Smooth muscle cell (in vitro differentiated cells): ENCODE measurements around the gene PODN. TPM values are rescaled to one million over a fixed set of nuclear protein-coding genes. Genes with fewer than 3 reads are reported as not detected.

Experiments
- DNase-seq: peaks from one replicate; lab custom pipeline; 2025; ENCODE audit not compliant: unreplicated experiment; lab: John Stamatoyannopoulos, UW
- H2AFZ ChIP-seq: fragments of 200-600 bp; sonication (generic); 2 replicates; pipeline ENCODE4 v1.6.0; 2016; ENCODE audit warnings: antibody characterized with exemption, low read depth, mild to moderate bottlenecking
- H3F3A ChIP-seq: fragments of 200-600 bp; sonication (generic); 2 replicates; pipeline ENCODE4 v1.6.0; 2017; ENCODE audit warnings: antibody characterized with exemption, low read depth
- H3K27ac ChIP-seq: fragments of 200-600 bp; sonication (generic); 2 replicates; pipeline ENCODE4 v1.5.1; 2016; ENCODE audit warnings: low read depth, mild to moderate bottlenecking
- H3K27me3 ChIP-seq: fragments of 200-600 bp; sonication (generic); 2 replicates; pipeline ENCODE4 v1.6.1; 2016; ENCODE audit warnings: low read depth, mild to moderate bottlenecking
- H3K36me3 ChIP-seq: fragments of 200-600 bp; sonication (generic); 2 replicates; pipeline ENCODE4 v1.5.1; 2016; ENCODE audit warnings: low read depth
- H3K4me1 ChIP-seq: fragments of 200-600 bp; sonication (generic); 2 replicates; pipeline ENCODE4 v1.5.1; 2016; ENCODE audit warnings: low read depth
- H3K4me2 ChIP-seq: fragments of 200-600 bp; sonication (generic); 2 replicates; pipeline ENCODE4 v1.6.0; 2016; ENCODE audit warnings: mild to moderate bottlenecking
- H3K4me3 ChIP-seq: fragments of 200-600 bp; sonication (generic); 2 replicates; pipeline ENCODE4 v1.5.1; 2016; ENCODE audit warnings: mild to moderate bottlenecking
- H3K79me2 ChIP-seq: fragments of 200-600 bp; sonication (generic); 2 replicates; pipeline ENCODE4 v1.6.0; 2016; ENCODE audit warnings: low read depth, mild to moderate bottlenecking
- H3K9ac ChIP-seq: fragments of 200-600 bp; sonication (generic); 2 replicates; pipeline ENCODE4 v1.6.0; 2016; ENCODE audit warnings: low read depth
- H3K9me3 ChIP-seq: fragments of 200-600 bp; sonication (generic); replicated peaks from 2 replicates; pipeline ENCODE4 v1.5.1; 2016; ENCODE audit warnings: low read depth
- H4K20me1 ChIP-seq: fragments of 200-600 bp; sonication (generic); 2 replicates; pipeline ENCODE4 v1.6.0; 2016; ENCODE audit warnings: low read depth
- WGBS: methylation state at CpG from one replicate; pipeline ENCODE4 v1.1.7; 2016; ENCODE audit warnings: low lambda C conversion rate; 5-methylcytosine and 5-hydroxymethylcytosine counted together
- polyA plus RNA-seq: library from polyadenylated mRNA; unstranded; fragments of >200 nt; fragmentation: Nextera tagmentation; extraction: Ambion mirVana; gene quantifications from 2 replicates; pipeline ENCODE4 v1.2.1, GENCODE V29; 2016
- small RNA-seq: library from RNA; depleted of rRNA; stranded (forward); fragments of <200 nt; gene quantifications from one replicate; pipeline ENCODE3, GENCODE V24; 2014
- total RNA-seq: library from RNA; depleted of rRNA; stranded (reverse); fragments of >200 nt; gene quantifications from 2 replicates; pipeline ENCODE4 v1.2.3, GENCODE V29; 2014
- TF ChIP-seq, protein P1 (sequence below): fragments of 200-600 bp; sonication (generic); IDR thresholded peaks from 2 replicates; pipeline ENCODE4 v1.5.1; 2017; ENCODE audit warnings: borderline replicate concordance, mild to moderate bottlenecking, antibody characterized with exemption; ENCODE audit not compliant: insufficient read depth, poor library complexity, severe bottlenecking

PODN gene
- total and polyA plus RNA-seq, 2 experiments from 2014 or later: 0.27 to 0.45 TPM

DNA sequence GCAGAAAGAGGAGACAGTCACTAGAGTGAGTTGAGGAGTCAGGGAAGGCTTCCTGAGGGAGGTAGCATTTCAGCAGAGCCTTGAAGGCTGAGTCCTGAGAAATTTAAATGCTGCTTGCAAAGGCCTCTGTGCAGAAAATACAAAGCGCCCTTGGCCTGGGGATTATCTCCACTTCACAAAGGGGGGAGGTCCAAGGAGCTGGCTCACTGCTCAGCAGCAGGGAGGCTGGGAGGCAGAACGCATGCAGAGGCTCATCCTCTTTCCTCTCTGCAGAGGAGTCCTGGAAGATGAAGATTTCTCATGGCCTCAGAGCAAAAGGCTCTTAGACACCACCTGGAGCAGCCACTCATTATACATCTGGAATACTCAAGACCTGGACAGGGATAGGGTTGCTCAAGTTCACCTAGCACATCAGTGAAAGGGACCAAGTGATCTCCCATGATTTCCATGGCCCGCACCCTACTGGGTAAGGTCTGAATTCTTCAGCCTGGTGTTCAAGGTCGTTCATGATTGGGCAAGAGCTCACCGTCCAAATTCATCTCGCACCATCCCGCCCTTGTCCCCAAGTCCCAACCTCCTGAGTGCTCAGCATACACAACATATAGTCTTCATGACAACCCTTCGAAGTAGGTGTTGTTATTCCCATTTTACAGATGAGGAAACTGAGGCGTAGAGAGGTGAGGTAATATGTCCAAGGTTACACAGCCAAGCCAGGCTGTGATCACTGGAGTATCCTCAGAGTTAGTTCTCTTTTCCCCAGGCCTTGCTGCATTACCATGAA, 71.4 kb downstream of the PODN start:
- no peak overlapping the region for H2AFZ ChIP-seq
- no peak overlapping the region for H3K27ac ChIP-seq
- H3K9me3 ChIP-seq: no peaks in the 10 kb centered on the region
- H3K27me3 ChIP-seq: no peaks in the 10 kb centered on the region
- TF ChIP-seq, protein P1, sequence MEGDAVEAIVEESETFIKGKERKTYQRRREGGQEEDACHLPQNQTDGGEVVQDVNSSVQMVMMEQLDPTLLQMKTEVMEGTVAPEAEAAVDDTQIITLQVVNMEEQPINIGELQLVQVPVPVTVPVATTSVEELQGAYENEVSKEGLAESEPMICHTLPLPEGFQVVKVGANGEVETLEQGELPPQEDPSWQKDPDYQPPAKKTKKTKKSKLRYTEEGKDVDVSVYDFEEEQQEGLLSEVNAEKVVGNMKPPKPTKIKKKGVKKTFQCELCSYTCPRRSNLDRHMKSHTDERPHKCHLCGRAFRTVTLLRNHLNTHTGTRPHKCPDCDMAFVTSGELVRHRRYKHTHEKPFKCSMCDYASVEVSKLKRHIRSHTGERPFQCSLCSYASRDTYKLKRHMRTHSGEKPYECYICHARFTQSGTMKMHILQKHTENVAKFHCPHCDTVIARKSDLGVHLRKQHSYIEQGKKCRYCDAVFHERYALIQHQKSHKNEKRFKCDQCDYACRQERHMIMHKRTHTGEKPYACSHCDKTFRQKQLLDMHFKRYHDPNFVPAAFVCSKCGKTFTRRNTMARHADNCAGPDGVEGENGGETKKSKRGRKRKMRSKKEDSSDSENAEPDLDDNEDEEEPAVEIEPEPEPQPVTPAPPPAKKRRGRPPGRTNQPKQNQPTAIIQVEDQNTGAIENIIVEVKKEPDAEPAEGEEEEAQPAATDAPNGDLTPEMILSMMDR: no peak
- H3K36me3 ChIP-seq: no peaks in the 10 kb centered on the region
- no peaks in the 10 kb centered on the region for H3K79me2 ChIP-seq
- H3F3A ChIP-seq: no peaks in the 10 kb centered on the region
- no peak for DNase-seq
- H3K4me2 ChIP-seq: no peak overlapping the region
- no peaks in the 10 kb centered on the region for H3K4me1 ChIP-seq
- H4K20me1 ChIP-seq: no peaks in the 10 kb centered on the region
- no peak overlapping the region for H3K9ac ChIP-seq
- no peak overlapping the region for H3K4me3 ChIP-seq
- WGBS: 81% methylated on average over 9 of the region's 9 CpGs

GRCh38 chr1:53134042-53134485, 72.1 kb downstream of the PODN start:
- H4K20me1 ChIP-seq: no peaks in the 10 kb centered on the region
- H3K79me2 ChIP-seq: no peaks in the 10 kb centered on the region
- no peaks in the 10 kb centered on the region for H3F3A ChIP-seq
- no peak overlapping the region for H3K4me2 ChIP-seq
- H3K4me3 ChIP-seq: no peak overlapping the region
- no peak overlapping the region for H3K27ac ChIP-seq
- no peaks in the 10 kb centered on the region for H3K27me3 ChIP-seq
- 88% methylated on average over 7 of the region's 7 CpGs for WGBS
- H3K4me1 ChIP-seq: no peaks in the 10 kb centered on the region
- no peak overlapping the region for H3K9ac ChIP-seq
- no peaks in the 10 kb centered on the region for H3K9me3 ChIP-seq
- no peak for DNase-seq
- H2AFZ ChIP-seq: no peak overlapping the region
- no peaks in the 10 kb centered on the region for H3K36me3 ChIP-seq
- TF ChIP-seq, protein P1: no peak

Small RNA genes within 50 kb of the gene (small RNA-seq; reads per million reads assigned to genes)
- gene HIGD1AP11: not detected

Other genes with a start within 250 kb of the PODN start
- gene ZYG11A, start 219.5 kb upstream of the PODN start, total RNA-seq: not detected in 2 replicates
- gene ZYG11A, start 219.5 kb upstream of the PODN start, polyA plus RNA-seq: 0.24 TPM in 1 of 2 replicates, not detected in the other
- 5.4 and 6.1 TPM in 2 replicates for gene ECHDC2, start 140.5 kb upstream of the PODN start, total RNA-seq
- 1.8 and 19.3 TPM in 2 replicates for gene ECHDC2, start 140.5 kb upstream of the PODN start, polyA plus RNA-seq
- 115 and 120 TPM in 2 replicates for gene SCP2, start 134.9 kb upstream of the PODN start, total RNA-seq
- 85.9 and 94.8 TPM in 2 replicates for gene SCP2, start 134.9 kb upstream of the PODN start, polyA plus RNA-seq
- gene SLC1A7, start 80.4 kb downstream of the PODN start, total RNA-seq: not detected in 2 replicates
- 0.05 and 0.53 TPM in 2 replicates for gene SLC1A7, start 80.4 kb downstream of the PODN start, polyA plus RNA-seq
- gene CPT2, start 134.6 kb downstream of the PODN start, total RNA-seq: 13.1 and 15.7 TPM in 2 replicates
- 13.3 and 18.1 TPM in 2 replicates for gene CPT2, start 134.6 kb downstream of the PODN start, polyA plus RNA-seq
- gene CZIB, start 158.4 kb downstream of the PODN start, total RNA-seq: 39.3 and 49.4 TPM in 2 replicates
- gene CZIB, start 158.4 kb downstream of the PODN start, polyA plus RNA-seq: 45.8 and 47.9 TPM in 2 replicates
- gene MAGOH, start 176.3 kb downstream of the PODN start, total RNA-seq: 30.5 and 37.3 TPM in 2 replicates
- 28.5 and 38.4 TPM in 2 replicates for gene MAGOH, start 176.3 kb downstream of the PODN start, polyA plus RNA-seq